ELF-1 (cell line): ENCODE results near the gene DPF3.

Experiments
- DNase-seq: peaks from one replicate; pipeline ENCODE4 v3.0.0-alpha.2; 2016; ENCODE audit warnings: low read depth, low spot score

DPF3 gene

GRCh38 chr14:72893636-72894322 is at the start of gene DPF3:
TSS of gene DPF3 (minus strand) at chr14:72894101. CDS start at chr14:72894088, 13 bp downstream.
- peak; percentile 98 for DNase-seq

DNA sequence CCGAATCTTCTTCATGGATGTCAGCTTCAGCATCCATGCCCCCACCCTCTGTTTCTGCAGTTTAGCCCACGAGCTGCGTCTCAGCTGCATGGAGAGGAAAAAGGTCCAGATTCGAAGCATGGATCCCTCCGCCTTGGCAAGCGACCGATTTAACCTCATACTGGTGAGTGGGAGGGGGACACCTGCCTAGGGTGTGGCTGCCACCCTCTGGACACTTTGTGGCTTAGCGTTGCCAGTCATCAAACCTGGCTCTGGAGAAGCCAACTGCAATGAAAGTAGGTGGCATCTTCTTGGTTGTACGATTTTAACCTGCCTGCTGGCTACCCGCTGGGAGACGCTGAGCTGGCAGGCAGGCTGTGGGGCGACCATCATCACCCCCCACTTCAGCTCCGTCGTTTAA is 49.0 kb upstream of the DPF3 start:
- DNase-seq: no peak

DNA sequence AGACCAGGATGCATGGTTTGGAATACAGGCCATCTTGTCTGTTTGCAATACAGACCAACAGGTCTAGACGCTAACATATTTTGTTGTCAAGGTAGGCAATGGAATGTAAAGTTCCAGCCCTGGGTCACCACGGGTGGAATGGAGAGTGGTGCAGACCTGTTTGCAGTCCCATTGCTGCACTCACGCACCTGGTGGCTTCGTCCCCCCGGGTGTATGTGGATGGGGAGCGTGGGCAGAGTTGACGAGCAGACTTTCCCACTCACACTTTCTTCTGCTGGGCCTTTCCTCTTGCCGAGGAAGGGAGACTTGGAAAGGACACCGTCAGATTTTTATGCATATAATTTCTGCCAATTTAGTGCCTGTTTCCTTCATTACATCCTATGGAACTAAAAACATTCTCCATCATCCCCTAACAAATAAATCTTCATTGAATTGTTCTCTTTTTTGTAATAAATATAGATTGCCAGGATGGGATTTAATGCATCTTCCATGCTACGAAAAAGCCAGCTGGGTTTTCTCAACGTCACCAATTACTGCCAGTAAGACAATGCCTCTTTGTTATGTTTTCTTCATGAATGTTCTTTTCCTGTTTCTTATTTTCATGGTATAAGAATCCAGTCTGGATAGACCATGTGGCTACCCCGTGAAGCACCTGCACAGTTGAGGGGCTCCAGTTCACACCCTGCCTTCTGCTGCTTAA is 47.5 kb upstream of the DPF3 start:
- DNase-seq: no peak

DNA sequence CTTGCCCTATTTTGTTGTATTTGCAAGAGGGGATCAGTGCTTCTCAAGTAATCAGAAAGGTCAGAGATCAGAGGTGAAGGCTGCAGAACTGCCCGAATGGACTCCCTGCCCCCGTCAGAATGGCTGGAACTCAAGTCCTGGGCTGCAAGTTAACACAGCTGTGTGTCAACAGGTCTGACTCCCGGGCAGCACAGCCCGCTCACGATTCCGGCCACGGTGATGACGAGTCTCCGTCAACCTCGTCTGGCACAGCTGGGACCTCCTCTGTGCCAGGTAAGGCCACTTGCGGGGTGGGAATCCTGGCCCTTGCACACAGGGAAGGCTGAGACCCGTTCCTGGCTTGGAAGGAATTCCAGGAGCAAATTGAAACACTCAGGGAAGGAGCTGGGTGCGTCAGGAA is 45.7 kb upstream of the DPF3 start:
- DNase-seq: no peak

DNA sequence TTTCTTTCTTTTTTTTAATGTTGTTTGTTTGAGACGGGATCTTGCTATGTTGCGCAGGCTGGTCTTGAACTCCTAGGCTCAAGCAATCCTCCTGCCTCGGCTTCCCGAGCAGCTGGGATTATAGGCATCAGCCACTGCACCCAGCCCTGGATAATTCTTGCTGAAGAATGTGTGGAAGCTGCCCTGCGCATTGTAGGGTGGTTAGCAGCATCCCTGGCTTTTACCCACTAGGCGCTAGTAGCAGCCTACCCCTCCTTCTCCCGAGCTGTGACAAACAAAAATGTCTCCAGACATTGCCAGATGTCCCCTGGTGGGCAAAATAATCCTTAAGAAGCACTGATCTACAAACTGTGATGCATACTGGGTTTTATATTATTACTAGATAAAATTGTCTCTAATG is 39.0 kb upstream of the DPF3 start:
- peak; percentile 27 for DNase-seq

DNA sequence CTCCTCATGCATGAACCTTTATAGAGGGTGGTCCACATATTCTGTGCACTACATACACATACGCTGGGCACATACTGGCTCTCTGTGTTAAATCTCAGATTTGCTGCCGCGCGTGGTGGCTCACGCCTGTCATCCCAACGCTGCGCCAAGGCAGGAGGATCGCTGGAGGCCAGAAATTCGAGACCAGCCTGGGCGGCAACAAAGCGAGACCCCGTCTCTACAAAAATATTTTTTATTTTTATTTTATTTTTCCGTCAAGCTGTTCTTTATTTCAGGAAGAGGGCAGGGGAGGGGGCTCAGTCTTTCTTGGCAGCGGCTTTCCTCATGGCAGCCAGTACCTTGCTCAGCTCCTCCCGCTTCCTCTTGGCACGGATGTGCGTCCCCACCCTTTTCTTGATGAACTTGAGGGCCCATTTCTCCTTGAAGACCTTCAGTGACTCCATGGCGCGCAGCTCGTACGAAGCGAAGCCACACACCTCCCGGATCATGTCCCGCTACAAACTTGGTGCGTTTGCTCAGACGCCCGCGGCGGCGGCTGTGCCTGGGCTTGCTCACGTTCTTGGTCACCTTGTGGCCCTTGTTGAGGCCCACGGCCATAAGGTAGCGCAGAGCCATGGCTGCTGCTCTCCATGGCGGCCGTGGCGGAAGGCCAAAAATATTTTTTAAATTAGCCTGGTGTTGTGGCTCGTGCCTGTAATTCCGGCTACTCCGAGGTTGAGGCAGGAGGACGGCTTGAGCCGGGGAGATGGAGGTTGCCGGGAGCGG is 35.6 kb upstream of the DPF3 start:
- DNase-seq: peak; percentile 70

GRCh38 chr14:72928872-72929271 is 35.0 kb upstream of the DPF3 start:
- DNase-seq: peak; percentile 92

GRCh38 chr14:72926292-72927028 is 32.6 kb upstream of the DPF3 start, which contains the start of gene DCAF4:
TSS of gene DCAF4 (plus strand) at chr14:72926464. CDS start at chr14:72937979, 11,515 bp downstream.
- peak; percentile 99 for DNase-seq

DNA sequence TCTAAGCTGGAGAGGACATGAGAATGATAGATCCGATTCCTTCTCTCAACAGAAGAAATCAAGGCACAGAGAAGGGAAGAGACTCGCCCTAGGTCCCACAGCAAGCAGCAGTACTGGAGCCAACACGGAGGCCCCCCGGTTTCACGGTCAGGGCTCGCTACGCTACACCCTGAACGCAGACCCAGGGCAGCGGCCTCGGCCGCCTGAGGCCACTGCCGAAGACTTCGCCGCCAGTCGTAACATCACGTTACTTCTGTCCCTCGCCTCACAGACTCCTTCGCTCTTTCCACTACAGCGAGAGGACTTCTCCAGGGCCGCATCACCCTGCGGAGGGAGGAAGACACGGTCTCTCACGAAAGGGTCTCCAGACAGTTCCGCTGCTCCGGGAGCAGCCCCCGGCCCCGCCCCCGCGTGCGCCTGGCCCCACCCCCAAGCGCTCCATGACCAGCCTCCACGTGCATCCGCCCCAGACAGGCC is 32.0 kb upstream of the DPF3 start:
- no peak for DNase-seq

DNA sequence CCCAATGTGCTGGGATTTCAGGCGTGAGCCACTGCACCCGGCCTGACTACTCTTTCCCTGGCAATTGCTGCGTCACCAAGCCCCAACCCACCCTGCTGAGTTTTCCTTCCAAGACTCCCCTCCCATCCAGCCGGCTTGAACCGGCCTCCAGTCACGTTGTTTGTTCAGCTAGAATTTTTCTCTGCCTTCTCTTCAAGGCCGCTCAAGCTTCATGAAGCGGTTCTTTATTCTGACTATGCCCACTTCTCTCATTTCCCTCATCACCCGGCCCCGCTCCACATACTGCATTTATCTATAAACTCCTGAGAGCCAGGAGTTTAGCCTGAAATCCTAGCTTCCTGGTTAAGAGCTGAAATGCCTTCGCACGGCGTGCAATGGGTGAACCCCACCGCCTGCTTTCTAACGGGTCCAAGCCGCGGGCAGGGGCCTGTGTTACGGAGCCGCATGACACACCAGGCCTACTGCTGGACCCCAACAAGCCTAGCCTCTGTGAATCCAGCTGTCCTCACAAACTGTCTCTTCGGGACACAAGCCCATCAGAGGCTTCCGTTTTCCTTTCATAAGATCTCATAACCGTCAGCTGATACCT is 31.4 kb upstream of the DPF3 start:
- DNase-seq: peak; percentile 53

DNA sequence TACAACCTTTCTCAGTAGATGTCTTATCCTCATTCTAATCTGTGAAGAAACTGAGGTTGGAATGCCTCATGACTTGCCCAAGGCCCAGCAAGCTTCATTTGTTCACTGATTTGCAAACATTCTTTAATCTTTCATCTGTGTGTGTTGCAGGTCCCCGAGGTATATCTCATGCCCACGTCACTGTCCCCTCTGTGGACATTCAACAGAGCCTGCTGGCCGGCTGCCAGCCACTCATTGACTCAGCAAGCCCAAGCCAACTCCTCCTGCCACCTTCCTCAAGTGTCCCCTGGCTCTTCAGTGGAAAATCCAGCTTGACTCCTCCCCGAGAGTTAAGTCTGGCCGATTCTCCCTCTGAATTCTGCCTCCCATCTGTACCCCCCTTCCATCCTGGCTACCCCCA is 30.4 kb upstream of the DPF3 start:
- no peak for DNase-seq

DNA sequence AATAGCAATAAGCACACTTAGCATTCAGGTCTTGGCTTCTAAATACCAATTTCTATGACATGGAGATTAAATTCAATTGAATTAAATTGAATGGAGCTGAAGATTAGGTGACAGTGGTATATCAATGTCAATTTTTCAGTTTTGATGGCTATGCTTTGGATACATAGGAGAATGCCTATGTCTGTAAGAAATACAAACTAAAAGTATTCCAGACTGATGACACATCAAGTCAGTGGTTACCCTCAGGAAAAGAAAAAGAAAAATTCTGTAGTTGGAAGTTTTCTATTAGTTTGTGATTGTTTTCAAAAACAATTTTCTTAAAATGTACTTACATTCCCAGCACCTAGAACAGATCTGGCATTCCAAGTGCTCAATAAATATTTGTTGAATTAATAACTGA is 27.5 kb upstream of the DPF3 start:
- no peak for DNase-seq

- no peak for DNase-seq
Observed at GRCh38 chr14:72920008-72920407, 26.1 kb upstream of the DPF3 start.

DNA sequence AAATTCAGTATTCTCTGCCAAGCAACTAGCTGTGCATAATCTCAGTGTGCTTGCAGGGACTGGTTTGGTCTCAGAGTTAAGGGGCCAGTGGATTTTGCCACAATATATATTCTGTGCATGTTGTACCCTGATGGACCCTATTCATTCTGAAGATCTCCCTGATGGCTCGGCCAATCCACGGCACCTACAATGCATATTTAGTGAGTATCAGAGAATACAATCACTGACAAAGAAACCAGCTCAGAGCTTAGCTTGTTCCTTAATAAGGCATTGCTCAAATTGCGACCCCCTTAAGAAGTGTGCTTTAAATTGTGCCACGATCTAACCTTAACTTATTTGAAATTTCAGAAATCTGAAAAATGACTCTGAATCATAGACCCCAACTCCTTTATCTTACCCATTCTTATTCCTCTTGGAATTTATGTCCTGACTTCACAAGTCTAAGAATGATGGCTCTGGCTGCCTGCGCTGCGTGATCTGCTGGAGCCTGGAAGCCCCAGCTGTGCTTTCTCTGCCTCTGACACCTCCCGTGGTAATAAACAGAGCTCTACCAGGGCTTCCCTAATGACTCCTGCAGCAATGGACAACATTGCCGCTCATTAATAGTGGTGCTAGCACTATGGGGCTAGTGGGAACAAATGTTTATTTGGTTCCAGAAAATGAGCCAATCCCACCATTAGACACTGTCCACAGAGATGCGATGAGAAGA is 23.3 kb upstream of the DPF3 start:
- peak; percentile 20 for DNase-seq

DNA sequence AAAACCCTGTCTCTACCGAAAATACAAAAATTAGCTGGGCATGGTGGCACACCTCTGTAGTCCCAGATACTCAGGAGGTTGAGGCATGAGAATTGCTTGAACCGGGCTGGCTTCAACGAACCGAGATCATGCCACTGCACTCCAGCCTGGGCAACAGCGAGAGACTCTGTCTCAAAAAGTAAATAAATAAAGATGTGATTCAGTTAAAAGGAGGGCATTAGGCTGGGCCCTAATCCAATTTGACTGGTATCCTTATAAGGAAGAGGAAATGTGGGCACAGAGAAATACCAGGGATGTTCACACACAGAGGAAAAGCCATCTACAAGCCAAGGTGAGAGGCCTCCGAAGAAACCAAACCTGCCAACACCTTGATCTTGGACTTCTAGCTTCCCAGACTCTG is 22.3 kb upstream of the DPF3 start:
- no peak for DNase-seq

DNA sequence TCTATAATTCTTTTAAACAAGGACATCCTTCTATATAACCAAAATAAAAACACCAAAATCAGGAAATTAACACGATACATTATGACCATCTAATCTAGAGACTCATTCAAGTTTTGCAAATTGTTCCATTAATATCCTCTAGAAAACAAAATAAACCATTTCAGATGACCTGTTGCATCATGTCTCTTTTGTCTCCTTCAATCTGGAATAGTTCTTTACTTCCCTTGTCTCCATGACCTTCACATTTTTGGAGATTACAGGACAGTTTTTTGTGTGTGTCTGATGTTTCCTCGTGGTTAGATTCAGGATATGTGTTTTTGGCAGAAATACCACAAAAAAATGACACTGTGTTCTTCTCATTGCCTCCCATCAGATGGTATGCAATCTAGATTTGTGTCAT is 19.9 kb upstream of the DPF3 start:
- DNase-seq: no peak

GRCh38 chr14:72909163-72909562 is 15.3 kb upstream of the DPF3 start:
- no peak for DNase-seq

GRCh38 chr14:72907886-72908285 is 14.0 kb upstream of the DPF3 start:
- DNase-seq: peak; percentile 65

- DNase-seq: no peak
Observed at GRCh38 chr14:72906879-72907278, 13.0 kb upstream of the DPF3 start.

DNA sequence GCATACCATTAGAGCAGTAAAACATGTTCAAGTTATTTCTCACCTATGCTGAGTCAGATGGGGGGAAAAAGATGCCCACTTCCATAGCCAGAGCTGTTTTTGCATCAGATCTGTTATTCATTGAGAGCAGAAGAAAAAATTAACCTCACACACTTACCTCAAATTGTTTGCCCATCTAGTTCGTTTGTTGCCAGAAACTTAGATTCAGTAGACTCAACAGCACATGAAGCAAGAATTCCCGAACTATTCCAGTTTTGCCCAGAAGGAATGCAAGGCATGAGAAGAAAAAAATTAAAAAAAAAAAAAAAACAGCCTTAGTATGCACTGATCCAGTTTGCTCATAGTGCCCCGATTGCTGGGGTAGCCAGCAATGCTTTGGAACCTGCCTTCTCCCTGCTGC is 12.4 kb upstream of the DPF3 start:
- DNase-seq: no peak
